Measurements from ENCODE around the gene CXCR6. TPM values are rescaled to one million over a fixed set of nuclear protein-coding genes. Genes with fewer than 3 reads are reported as not detected.

The CXCR6 gene
- total and polyA plus RNA-seq, 2 of the 8 experiments (the other 6 are each of a cell fraction or from before 2014, with no cell fraction given), result not detected

DNA sequence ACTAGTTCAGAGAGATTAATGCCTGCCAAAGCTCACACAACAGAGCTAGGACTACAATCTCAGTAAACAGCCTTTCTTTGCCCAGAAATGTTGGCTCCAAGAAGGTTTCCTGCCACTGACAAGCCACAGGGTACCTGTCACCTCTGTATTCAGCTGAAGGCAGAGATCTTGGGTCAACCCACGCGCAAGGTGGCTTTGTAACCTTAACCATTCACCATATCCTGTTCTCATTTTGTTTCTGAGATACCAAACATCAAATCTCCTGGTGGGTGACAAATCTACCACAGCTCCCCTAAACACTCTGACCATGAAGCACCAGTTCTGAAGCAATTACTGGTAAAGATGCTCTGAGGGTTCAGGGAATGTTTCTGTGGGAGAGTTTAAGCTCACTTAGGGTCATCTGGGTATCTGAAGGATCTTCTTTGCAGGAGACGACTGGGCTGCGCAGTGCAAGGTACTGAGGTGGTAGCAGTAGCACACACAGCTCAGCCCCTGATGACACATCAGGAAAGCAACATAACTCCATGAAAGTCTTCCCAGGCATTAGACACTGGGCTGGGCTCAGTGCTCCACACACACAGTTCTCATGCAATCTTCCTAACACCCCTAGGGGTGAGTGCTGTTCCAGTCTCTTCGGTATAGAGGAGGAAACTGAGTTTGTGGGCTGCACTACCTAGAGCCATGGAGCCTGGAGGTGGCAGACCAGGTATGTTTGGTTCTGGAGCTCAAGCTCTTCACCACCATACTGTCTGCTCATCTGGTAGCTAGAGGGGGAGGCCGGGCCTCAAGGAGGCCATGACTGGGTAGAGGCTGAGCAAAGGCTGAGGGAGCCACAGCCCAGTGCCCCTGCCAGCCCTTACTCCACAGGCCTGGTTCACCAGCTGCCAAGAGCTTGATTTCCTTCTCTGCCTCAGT, 7.7 kb downstream of the CXCR6 start:
- Histone ChIP-seq H2BK12ac (ENCODE audit: low read depth, low read length) (no peak overlapping the region), H4K5ac (ENCODE audit: insufficient read length, low read depth, low read length) (no peak overlapping the region), H3K18ac (ENCODE audit: extremely low read depth, low read length) (no peak overlapping the region), H3K79me1 (ENCODE audit: low read depth, low read length) (no peaks in the 10 kb centered on the region), H4K8ac (ENCODE audit: extremely low read depth, insufficient read depth, low read length) (no peak overlapping the region), H3K56ac (replicated peaks; ENCODE audit: insufficient read length, low read depth, low read length) (no peak overlapping the region), H2BK120ac (replicated peaks; ENCODE audit: low read depth, low read length) (no peak overlapping the region), H3K14ac (ENCODE audit: insufficient read length) (no peak overlapping the region), H3K4me2 (ENCODE audit: insufficient read depth in 1 of 2, low read depth in 2 of 2, low read length in 2 of 2) (no peak overlapping the region), H3K4ac (replicated peaks; ENCODE audit: insufficient read length, low read depth, low read length) (no peak overlapping the region), H3K9ac (replicated peaks in 1 of 4; ENCODE audit: extremely low read depth in 1 of 4, low read depth in 3 of 4, low read length in 3 of 4) (no peak overlapping the region), H2AK5ac (ENCODE audit: low read depth, low read length) (no peak overlapping the region), H2BK15ac (ENCODE audit: low read length) (no peak overlapping the region), H3K4me1 (replicated peaks in 1 of 4; ENCODE audit: control insufficient read depth in 3 of 4, insufficient read depth in 4 of 4, low read length in 3 of 4) (no peaks in the 10 kb centered on the region), H3K9me3 (ENCODE audit: insufficient read depth in 2 of 2, low read depth in 1 of 2, low read length in 1 of 2) (no peaks in the 10 kb centered on the region), H3K4me3 (ENCODE audit: extremely low read depth in 1 of 4, insufficient read depth in 2 of 4, low read depth in 3 of 4, low read length in 4 of 4) (no peak overlapping the region), H2AFZ (ENCODE audit: low read length) (no peak overlapping the region), H3K23ac (ENCODE audit: insufficient read length) (no peak overlapping the region), H3K27me3 (replicated peaks in 1 of 4; ENCODE audit: control insufficient read depth in 3 of 4, extremely low read depth in 1 of 4, insufficient read depth in 3 of 4, low read length in 3 of 4) (no peaks in the 10 kb centered on the region; a peak in 1 of 7 replicates), H3K27ac (ENCODE audit: low read depth, low read length) (no peak overlapping the region), H2BK5ac (ENCODE audit: low read depth, low read length) (no peak overlapping the region), H4K91ac (replicated peaks; ENCODE audit: insufficient read length, low read length) (no peak overlapping the region), H4K20me1 (replicated peaks in 1 of 2; ENCODE audit: control insufficient read depth in 1 of 2, insufficient read depth in 2 of 2, low read length in 2 of 2) (peaks cover 0 to 2% of the 10 kb centered on the region in 2 experiments), H3K79me2 (ENCODE audit: control insufficient read depth in 1 of 2, insufficient read depth in 2 of 2, low read length in 2 of 2) (no peaks in the 10 kb centered on the region), H3K36me3 (ENCODE audit: control insufficient read depth in 2 of 4, insufficient read depth in 4 of 4, low read length in 3 of 4) (peaks cover 15 to 75% (median 63%) of the 10 kb centered on the region in 4 experiments; a peak in 7 of 8 replicates), H2BK20ac (ENCODE audit: low read length) (no peak overlapping the region), H3K23me2 (ENCODE audit: low read depth, low read length) (no peaks in the 10 kb centered on the region)
- FAIRE-seq, result no peak
- ChIA-PET POLR2A (ENCODE audit: partially characterized antibody) (no interaction called here), CTCF (ENCODE audit: partially characterized antibody) (interaction anchor here (0.6 to 2.7 kb wide), 8 partner anchors 8 to 783 kb away, joined by 3 to 20 read pairs (median 4); partner anchors contain the start of gene CXCR6)
- WGBS, 2 experiments (ENCODE audit: extremely low coverage in 1 of 2, insufficient coverage in 1 of 2, insufficient read length in 1 of 2, insufficient replicate concordance in 2 of 2, low coverage in 1 of 2, low lambda C conversion rate in 2 of 2, missing lambda C conversion rate in 1 of 2), result 94% methylated on average over 6 of the region's 6 CpGs; no CpG with 5 or more reads in 1 of the 2 experiments
- no peak for TF ChIP-seq SP1 (IDR thresholded peaks at IDR 0.05; ENCODE audit: low read depth, low read length)
- no peak for TF ChIP-seq ZNF274 (IDR thresholded peaks at IDR 0.05; ENCODE audit: borderline replicate concordance, extremely low read depth, low read length)
- no peak for TF ChIP-seq TAF7 (optimal IDR thresholded peaks at IDR 0.05; ENCODE audit: borderline replicate concordance, low read depth, low read length)
- no peak for TF ChIP-seq MAFK (IDR thresholded peaks at IDR 0.05; ENCODE audit: low read depth, low read length)
- TF ChIP-seq SIN3A (conservative IDR thresholded peaks at IDR 0.05 in 1 of 2, IDR thresholded peaks at IDR 0.05 in 1 of 2; ENCODE audit: low read depth in 1 of 2, low read length in 2 of 2), result no peak
- DNase-seq (ENCODE audit: low read depth in 1 of 2, low spot score in 2 of 2), result no peak
